Fibroblast of mammary gland (primary cell): ENCODE data around the gene THRB.

Experiments
- DNase-seq: peaks from one replicate; pipeline ENCODE4 v3.0.0-alpha.2; 2010; ENCODE audit warnings: low read depth
- H3K4me3 ChIP-seq: 2 replicates; pipeline ENCODE4 v1.5.1; 2011; ENCODE audit warnings: low read depth, mild to moderate bottlenecking, low read length, moderate library complexity; ENCODE audit not compliant: control insufficient read depth
- CTCF ChIP-seq: conservative IDR thresholded peaks from 2 replicates; pipeline ENCODE4 v1.5.1; 2011; ENCODE audit warnings: low read depth, low read length, inconsistent platforms; ENCODE audit not compliant: control insufficient read depth, insufficient read depth

THRB gene

DNA sequence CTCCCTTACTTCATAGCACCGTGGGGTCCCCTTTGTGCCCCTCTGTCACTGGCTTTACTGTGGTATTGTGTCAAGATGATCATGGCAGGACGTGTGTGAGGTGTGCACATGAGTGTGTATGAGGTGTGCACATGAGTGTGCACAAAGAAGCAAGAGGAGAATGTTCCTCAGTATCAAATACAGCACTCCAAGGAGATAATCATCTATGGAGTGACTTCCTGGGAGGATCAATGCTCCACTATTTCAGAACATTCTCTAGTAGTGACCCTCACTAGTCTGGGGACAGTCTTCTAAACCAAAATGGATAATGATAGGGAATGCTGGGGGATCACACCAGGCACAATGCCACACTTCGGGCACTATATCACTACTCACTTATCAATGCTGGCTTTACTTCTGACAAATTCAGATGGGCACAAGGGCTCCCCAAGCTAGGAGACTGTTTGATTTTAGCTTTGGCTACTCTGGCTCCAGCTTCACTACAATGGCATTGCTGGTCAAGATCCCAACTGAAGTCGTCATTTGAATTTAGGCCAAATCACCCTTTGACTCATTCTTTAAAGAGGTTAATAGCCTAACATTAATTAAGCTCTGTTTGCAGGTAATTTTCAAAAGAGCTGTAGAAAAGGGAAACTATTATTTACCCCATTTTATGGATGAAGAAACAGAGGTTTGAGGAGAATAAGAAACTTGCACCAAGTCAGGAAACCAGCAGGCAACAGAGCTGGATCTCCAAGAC is 124.1 kb downstream of the THRB start:
- no peak for TF ChIP-seq CTCF
- H3K4me3 ChIP-seq: no peak overlapping the region
- DNase-seq: no peak

GRCh38 chr3:24368605-24369004 is 126.0 kb downstream of the THRB start:
- no peak for TF ChIP-seq CTCF
- no peak overlapping the region for H3K4me3 ChIP-seq
- DNase-seq: no peak

GRCh38 chr3:24367664-24368264 is 126.9 kb downstream of the THRB start:
- no peak for DNase-seq
- H3K4me3 ChIP-seq: no peak overlapping the region
- no peak for TF ChIP-seq CTCF

DNA sequence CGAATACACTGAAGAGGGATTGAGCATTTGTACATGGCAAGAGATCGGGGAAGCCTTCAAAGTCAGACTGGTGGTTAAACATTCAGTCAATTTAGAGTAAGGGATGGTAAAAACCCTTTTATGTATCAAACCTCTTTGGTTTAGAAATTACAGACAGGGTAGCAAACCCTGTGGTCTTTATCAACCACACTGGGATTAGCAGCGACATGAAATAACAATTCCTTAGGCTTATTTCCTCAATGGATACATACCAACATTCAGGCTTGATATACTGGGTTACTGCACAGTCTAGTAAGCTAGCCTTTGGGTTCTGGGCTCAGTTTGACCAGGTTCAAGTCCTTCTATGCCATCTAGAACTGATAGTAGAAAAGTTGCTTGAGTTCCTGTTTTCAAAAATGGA is 127.4 kb downstream of the THRB start:
- H3K4me3 ChIP-seq: no peak overlapping the region
- DNase-seq: no peak
- no peak for TF ChIP-seq CTCF

DNA sequence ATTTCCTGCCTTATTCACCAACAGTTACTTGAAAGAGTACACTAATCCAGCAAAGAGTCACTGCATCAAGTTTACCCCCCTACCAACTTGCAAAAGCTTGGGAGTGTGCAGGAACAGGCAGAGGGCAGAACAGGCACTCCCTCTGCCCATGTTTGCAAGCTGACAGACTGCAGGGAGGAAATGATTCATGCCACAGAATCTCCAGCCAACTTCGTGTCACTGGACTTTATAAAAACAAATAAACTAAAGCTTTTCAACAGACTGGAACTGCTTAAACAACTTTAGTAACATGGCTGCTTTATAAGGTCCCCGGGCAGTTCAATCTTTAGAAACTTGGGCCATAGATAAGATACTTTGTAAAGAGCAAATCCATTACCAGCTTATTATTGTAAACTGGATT is 129.5 kb downstream of the THRB start:
- peak; percentile 92 for DNase-seq
- TF ChIP-seq CTCF: peak; percentile 6
- no peak overlapping the region for H3K4me3 ChIP-seq

- no peak overlapping the region for H3K4me3 ChIP-seq
- no peak for TF ChIP-seq CTCF
- no peak for DNase-seq
Observed at GRCh38 chr3:24364359-24364758, 130.3 kb downstream of the THRB start.
